GM12892 (cell line): Measurements from ENCODE around the gene TTC36.

Source experiments
- POLR2A ChIP-seq: IDR thresholded peaks from 2 replicates; pipeline ENCODE4 v1.6.1; 2011; ENCODE audit warnings: low read depth, low read length, control low read depth
- POLR2AphosphoS5 ChIP-seq: IDR thresholded peaks from 2 replicates; pipeline ENCODE4 v1.6.1; 2011; ENCODE audit warnings: low read depth, low read length, control low read depth
- TAF1 ChIP-seq: IDR thresholded peaks from 2 replicates; pipeline ENCODE4 v1.6.1; 2011; ENCODE audit warnings: low read depth, mild to moderate bottlenecking, control low read depth, low read length, borderline replicate concordance

DNA sequence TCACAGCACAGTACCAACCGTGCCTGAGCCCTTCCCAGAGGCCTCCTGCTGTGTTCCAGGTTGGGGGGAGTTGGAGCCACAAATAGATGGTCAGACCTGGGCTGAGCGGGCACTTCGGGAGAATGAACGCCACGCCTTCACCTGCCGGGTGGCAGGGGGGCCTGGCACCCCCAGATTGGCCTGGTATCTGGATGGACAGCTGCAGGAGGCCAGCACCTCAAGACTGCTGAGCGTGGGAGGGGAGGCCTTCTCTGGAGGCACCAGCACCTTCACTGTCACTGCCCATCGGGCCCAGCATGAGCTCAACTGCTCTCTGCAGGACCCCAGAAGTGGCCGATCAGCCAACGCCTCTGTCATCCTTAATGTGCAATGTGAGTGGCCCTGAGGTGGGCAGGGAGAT lies 4.8 kb downstream of the TTC36 start:
- no peak for TF ChIP-seq POLR2A
- no peak for TF ChIP-seq POLR2AphosphoS5
- no peak for TF ChIP-seq TAF1
